Activated naive CD4-positive, alpha-beta T cell (primary cell): ENCODE results near the gene GRIA3.

Experiments
- DNase-seq, 4 experiments: peaks; one replicate each; lab custom pipeline; 2025; lab: John Stamatoyannopoulos, UW

The GRIA3 gene

DNA sequence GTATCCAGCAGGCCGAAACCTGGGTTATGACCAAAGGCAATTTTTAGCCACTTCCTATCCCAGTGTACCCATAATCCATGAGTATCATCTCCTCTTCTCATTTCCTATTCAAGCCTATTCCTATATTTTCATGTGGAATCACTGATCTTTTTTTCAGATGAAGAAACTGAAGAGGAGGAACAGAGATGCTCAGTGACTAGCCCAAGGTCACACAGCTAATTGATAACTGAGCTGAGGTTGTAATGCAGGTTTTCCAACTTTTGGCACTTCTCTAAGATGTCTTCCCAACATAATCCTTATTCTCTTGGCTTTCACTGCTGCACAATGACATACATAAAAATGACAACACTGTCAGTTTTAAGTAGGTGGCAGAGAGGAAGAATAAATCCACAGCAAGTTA is 15.3 kb downstream of the GRIA3 start:
- DNase-seq, result no peak

DNA sequence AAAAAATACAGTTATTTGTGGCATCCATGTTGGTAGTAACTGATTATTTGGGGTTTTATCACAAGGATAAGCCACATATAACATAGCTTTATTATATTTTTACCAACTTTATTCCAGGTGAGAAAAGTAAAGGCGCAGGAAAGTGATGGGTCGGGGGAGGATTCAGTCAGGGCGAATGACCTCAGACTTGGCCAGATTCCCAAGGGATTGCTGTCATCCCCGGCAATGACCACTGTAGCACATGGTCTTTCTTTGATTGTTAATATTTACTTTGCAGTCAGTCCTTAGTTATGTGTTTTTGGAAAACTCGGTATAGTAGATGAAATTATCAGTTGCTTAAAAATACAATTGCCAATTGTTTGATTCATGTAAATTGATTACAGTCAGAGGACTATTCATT is 17.6 kb downstream of the GRIA3 start:
- no peak for DNase-seq

DNA sequence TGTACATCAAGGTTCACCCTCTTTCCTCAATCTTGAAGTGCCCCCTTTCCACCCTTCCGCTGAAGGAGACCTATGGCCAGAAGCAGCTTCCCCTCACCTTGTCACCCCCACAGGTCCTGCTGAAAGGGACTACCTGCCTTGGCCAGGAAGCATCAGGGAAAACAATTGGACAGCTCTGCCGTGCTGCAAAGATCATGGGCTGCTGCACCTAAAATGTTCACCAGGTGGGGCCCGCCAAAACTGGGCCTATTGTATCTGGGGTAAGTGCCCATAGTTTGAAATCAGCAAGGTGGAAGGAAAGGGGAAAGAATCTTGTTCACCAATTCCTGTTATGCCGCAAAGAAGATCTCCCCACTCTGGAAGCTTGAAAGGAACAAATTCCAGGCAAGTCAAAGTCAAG is 18.4 kb downstream of the GRIA3 start:
- no peak for DNase-seq

DNA sequence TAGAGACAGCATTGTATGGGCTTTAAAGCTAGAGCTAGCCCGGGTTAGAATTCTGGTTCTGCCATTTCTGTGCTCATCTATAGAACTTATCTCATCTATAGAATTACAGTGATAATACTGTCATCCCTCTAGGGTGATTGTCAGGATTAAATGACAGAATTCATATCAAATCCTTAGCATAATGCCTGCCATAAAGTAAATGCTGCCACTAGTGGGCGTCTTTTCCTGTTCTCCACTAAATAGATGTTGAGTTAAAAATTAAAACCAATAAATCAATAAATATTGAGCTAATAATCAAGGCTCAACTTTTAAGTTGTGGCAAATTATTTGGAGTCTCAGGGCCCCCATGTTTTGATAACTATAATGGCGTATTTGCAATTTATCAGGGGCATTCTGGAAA is 19.7 kb downstream of the GRIA3 start:
- DNase-seq, result no peak

DNA sequence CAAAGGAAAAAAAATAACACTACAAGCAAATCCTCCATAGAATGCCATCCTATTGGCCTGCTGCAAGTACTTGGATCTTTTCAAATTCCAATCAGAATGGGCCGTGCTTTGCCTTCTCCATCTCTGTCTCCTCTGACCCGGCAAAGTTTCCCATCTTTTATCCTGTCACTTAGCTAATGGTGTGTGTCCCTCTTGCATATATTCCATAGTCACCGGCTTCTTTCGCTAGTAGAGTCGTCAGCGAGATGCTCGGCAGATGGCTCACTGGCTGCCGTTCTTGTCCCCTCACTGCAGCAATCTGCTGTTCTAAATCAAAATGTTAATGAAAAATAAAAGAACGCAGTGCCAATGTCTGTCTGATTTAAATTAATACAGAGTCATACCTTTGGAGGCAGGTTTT is 22.1 kb downstream of the GRIA3 start:
- no peak for DNase-seq

DNA sequence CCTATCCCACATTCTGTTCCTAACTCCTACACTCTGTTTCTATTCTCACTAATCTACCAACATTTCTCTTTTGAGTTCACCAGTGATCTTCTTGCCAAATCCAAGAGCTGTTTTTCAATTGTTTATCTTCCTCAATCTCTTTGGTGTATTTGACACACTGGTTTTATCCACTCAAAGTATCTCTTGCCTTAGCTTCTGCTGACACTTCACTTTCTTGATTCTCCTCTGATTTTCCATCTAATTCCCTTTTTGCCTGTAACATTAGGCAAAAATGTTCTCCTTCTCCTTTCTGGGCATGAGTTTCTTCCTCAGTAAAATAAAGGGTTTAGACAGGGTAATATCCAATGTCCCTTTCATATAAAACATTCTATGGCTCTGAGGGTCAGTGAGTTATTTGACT is 26.2 kb downstream of the GRIA3 start:
- DNase-seq, result no peak

DNA sequence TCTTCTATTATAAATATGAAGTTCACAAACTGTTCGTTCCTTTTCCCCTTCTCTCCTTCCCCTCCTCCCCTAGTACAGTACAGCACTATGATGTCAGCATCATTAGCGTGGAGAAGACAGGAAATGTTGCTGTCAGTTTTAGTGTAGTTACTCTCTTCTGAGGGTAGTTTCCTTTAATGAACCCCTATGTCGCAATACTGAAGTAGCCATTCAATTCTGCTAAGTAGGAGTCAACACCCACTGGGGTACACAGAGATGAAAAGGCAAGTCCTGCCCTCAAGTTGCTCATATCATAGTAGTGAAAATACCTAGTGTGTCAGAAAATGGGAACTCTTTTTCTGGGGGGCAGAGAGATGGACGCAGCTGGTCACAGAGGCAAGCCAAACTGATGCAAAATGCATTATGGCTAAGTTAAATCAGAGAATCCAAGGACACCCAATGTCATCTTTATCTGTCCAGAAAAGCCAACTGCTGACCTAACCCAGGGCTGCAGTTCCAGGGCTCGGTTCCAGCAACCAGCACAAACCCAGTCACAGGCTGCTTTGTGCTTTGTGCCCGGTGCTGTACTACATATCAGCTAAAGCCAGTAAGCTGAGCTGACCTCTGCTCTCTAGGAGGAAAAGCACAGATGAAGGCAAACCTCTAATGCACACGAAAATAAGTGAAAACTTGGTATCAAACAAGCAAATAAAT is 31.5 kb downstream of the GRIA3 start:
- no peak for DNase-seq

DNA sequence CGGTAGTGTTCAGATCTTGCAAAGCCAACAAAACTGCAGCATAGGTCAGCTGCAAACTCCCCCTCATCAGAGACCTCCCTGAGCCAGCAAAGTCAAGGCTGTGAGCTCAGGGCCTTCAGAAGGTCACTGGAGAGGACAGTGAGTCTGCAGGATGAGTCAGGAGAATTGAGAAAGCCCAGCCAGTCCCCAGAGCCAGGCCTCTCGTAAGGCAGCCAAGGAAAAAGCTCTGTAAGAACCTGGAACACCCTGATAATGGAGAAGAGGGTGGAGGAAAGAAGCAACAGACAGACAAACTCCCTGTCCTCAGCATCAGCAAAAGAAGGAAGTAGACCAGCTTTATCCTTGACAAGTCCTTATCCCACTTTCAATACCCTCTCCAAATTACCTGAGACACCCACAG is 33.0 kb downstream of the GRIA3 start:
- DNase-seq, result no peak

DNA sequence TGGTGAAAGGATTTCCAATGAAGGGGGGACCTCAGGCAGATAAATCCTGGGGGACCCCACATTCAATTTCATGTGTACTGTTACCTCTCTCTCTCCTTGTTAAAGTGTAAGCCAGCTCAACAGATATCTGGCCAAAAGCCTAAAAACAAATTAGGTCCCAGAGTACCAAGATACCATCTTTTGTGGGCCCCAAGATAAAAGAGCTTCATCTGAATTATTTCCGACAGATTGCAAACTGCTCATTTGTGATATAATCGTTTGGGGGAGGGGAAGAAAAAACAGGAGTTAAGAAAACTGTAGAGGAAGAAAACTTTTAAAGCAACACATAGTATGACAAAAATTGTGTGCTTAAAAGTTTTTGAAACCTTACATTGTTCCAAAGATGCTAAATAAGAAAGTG is 33.6 kb downstream of the GRIA3 start:
- no peak for DNase-seq

DNA sequence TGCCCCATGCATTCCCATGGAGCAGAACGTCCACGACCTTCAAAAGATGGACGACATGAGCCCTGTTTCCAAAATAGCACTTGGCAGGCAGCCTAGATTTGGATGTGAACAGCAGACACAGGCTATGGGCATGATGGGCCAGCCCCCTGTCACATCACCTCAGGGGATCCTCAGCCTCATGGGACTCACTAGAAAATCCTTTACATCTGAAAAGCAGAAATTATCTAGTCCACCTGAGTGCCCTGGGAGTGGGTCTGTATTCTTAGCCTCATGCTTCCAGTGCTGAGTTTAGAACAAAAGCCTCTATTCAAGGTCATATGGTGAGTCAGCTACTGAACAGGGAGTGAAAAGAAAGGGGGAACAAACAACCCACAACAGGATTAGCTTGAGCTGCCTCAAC is 35.8 kb downstream of the GRIA3 start:
- no peak for DNase-seq

DNA sequence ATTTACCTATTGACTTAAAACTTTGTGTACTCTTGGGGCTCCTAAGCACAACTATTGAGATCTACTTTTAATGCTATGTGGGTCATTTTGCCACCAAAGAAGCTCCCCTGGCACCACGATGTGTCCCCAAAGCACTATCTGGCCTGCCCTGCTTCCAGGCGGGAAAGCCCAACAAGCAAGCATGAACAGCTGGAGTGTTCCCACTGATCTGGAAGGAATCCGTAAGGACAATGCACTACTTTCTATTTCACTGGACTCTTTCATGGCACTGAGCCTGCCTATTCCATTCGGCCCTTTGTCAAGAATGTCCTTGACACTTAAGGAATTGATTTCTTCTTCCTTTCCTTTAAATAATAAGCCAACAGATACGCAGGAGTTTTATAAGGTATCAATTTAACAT is 38.8 kb downstream of the GRIA3 start:
- DNase-seq, result no peak

DNA sequence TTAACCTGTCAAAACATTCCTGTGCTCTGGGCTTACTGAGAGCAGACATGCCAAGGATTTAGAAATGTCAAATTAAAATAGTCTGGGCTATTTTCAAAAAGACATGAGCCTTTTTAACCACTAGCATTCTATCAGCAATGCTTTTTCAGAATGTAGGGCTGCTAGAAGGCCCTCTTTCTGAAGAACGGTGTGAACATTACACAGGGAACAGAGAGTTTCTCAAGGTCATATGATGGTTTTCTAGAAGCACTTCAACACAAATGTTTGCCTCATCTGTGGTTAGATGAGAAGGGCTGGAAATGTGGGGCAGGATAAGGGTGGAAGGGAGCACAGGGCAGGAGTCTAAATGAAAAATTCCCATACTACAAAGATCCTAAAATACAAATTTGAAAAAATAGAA is 39.3 kb downstream of the GRIA3 start:
- DNase-seq, result no peak

DNA sequence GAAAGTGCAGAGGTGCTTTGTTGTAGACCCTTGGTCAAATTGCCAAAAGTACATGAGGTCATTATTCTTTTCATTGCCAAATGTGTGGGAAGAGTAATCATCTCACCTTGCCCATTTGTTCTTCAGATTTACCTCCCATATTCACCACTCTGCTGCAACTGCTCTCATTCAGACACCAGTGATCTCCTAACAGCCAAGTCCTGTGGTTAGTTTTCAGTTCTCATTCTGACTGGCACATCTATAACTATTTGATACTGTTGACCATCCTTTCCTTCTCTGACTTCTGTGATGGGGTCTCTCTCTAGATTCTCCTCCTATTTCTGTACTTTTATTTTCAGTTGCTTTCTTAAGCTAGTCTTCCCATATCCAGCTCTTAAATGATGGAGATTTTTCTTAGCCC is 39.8 kb downstream of the GRIA3 start:
- no peak for DNase-seq

DNA sequence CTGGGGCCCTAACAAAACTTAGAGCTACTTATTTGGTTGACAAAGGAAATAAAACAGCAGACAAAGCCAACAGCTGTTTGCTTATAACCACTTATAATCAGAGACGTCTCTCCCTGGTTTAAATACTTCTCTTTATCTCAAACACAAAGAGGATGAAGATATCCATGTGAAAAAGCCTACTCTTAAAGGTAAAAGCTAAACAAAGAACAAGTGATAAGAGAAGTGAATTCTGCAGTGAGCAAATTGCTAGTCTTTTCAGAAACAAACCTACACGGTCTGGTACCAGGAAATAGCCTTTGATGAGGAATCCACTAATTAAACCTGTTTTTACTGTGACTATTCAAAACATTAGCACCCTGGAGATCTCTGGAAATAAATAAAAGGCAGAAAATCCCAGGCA is 46.7 kb downstream of the GRIA3 start:
- DNase-seq, result no peak

DNA sequence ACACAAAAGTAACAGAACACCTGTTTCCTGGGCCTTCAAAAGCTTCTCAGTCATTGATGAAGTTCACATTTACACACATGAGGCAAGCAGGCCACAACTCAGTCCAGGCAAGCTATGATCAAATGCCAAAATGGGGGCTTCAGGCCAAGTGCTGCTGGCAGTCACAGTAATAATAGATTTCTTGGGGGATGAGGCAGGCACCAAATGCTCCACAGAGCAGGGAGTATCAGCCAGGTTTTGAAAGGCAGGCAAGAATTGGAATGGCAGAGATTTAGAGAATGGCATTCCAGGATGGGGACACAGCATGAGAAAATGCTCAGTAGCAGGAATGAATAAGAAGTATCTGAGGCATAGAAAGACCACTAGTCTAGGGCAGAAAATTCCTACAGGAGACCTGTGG is 52.8 kb downstream of the GRIA3 start:
- no peak for DNase-seq

DNA sequence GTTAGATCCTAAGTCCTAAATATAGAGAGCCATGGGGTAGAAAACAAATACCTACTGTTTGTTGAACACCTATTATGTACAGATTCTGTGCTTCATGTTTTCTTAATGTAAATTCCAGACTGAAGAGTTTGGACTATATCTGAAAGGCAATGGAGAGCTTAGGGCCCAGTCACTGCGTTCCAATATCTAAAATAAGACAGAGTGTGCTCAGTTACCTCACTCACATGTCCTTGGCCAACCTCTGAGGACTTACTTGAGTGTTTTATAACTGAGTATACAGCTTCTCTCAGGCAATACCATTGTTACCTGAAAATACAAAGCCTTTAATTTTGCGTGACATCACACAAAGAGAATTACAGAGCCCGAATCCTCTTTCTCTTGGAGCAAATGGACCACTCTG is 53.2 kb downstream of the GRIA3 start:
- no peak for DNase-seq

DNA sequence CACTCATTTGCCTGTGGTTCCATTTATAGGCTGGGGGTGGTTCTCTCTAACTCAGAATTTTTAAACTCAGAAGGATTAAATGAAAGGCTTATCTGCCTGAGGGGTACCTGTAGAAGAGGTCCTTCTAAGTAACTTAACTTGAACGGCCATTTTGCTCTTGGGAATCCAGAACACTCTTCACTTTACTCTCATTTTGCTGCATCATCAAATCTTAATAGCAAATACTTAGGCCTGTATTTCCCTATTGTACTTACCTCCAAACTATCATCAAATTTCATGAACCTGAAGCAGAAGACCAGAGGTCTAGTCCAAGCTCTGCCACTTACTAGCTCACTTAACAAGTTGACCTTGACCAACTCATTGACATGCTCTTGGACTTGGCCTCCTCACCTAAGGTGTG is 70.4 kb downstream of the GRIA3 start:
- DNase-seq, result no peak

DNA sequence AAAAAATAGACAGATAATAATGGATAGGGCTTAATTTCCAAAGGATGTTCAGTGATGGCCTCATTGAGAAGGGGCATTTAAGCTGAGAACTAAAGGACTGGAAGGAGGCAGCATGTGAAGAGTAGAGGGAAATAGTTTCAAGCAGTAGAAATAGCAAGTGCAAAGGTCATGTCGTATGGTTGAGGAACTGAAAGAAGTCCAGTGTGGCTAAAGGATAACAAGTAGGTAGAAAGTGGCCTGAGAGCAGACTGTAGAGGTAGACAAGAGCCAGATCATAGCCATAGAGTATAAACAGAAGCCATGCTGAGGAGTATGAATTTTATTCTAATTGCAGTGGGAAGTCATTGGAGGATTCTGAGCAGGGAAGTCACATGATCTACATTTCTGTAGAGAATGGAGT is 72.3 kb downstream of the GRIA3 start:
- no peak for DNase-seq

DNA sequence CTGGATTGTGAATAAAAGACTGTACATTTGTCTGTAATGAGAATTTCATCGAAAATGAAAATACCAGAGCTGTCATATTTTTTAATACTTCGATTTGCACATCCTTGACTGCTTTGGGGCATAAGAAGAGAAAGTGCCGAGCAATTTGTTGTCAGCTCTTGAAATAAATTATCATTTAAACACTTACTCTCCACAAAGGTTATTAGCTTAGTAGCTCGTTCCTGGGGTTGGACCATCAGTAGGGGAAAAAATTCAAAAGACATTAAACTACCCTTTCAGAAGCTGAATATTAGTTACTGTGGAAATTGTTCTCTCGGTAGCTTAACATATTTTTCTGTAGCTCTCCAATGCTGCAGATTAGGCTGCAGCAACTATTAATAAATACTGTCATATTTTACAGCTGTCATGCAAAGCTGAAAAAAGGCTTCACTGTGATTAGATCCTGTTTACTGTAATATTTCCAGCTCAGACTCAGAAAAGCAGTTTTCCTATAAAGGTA is 76.9 kb downstream of the GRIA3 start:
- DNase-seq, result no peak

DNA sequence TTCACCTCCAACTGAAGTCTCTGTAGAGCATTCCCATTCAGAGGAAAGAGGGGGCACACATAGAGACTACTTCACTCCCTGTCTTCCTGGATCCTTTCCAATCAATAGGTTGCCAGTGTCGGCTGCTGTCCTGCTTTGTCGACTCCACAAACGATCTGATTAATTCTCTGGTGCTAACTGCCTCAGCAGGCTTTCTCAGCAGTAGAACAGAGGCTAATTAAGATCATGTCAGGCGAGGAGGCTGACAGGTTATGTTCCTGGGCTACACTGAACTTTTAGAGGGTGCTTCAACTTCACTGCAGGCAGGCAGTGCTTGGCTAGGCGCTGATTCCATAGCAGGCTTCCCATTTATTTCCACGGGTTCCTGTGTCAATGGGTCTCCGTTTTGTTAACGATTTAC is 79.2 kb downstream of the GRIA3 start:
- DNase-seq, result no peak

DNA sequence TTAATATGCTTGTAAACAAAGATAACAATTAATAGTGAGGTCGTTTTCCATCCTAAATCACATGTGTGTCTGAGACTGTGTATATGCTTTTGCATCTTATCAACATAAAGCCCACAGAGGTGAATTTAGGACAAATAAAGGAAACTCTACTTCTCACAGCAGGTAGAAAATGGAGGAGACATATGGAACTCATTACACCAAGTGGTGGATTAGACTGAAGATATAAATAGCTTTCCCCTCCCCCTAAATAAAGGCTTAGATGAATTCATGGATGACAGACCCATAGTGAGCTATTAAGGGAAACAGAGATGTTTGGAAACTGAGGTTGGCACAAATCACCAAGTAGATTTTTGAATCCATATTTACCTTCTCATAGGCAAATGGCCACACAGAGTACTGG is 79.7 kb downstream of the GRIA3 start:
- DNase-seq, result no peak

DNA sequence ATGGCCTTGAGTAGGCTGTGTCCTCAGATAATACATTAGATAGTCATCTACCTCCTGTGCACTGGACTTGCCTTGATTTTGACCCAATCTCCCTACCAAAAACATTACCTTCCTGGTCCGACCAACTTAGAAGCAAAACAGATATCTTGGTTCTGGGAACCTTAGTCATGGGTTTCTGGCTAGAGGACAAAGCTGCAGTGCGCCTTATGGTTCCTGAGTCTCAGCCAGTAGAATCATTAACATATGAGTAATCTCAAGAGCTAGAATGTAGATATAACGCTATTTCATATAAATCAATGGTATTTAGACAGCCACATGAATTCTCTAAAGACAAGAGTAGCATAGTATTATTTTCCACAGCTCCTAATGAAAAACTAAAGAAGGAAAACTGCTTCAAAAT is 83.1 kb downstream of the GRIA3 start:
- no peak for DNase-seq

DNA sequence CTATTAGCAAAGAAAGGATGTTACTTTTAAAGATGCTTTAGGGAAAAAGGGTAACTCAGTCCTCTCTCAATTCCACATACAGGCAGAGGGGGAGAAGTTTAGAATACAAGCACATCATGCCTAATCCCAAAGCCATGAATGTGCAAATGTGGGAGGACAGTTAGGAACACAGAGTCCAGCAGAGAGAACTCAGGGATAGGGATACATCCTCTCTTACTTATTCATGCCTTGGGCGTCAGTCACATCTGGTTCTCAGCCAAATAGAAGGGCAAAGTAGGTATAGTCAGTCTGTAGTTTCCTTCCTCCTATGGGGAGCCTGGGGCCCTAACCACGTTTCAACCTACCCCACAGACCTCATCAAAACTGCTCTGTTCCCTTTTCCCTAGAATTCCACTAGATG is 87.8 kb downstream of the GRIA3 start:
- DNase-seq, result no peak

DNA sequence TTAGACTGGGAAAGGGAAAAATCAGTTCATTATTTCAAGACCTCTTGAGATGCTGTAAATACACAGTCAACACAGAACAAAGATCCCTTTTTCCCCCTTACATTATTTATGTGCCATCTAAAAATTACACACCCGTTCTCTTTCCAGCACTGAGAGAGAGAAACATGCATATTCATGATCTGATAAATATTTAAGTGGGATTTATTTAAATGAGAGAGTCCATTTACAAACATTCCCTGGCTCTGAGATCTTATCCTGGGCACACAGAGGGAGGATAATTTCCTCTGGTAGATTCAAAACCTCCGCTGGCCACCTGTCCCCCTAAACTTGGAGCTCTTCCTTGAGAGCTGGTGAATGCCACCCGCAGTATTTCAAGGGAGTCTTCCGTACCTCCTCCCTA is 88.6 kb downstream of the GRIA3 start:
- no peak for DNase-seq

DNA sequence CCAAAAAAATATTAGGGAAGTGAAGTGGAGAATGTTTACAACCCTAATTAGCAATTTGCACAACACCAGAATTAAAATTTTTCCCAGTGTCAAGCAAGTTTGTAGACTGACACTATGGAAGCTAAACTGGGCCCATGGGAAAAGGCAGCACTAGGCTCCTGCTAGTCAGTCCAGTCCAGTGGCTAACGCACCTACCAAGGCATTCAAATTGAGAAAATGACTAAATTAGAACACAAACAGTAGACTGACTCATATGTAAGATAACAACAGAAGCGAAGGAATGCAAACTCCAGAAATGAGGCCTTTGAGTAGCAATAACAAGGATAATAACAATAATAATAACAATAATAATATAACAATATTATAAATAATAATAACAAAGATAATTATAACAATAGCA is 90.7 kb downstream of the GRIA3 start:
- DNase-seq, result no peak
